CD4-positive, alpha-beta T cell treated with Interleukin-17A for 1 hour (primary cell): ENCODE data around the gene REEP6.
"Not testable (repeated sequence)": the region's sequence is repeated elsewhere in the genome, so short reads cannot be mapped to it uniquely, and the experiment has no call there.

ENCODE experiments used
- DNase-seq: peaks from one replicate; pipeline ENCODE4 v3.0.0-alpha.2; 2020

Gene REEP6

DNA sequence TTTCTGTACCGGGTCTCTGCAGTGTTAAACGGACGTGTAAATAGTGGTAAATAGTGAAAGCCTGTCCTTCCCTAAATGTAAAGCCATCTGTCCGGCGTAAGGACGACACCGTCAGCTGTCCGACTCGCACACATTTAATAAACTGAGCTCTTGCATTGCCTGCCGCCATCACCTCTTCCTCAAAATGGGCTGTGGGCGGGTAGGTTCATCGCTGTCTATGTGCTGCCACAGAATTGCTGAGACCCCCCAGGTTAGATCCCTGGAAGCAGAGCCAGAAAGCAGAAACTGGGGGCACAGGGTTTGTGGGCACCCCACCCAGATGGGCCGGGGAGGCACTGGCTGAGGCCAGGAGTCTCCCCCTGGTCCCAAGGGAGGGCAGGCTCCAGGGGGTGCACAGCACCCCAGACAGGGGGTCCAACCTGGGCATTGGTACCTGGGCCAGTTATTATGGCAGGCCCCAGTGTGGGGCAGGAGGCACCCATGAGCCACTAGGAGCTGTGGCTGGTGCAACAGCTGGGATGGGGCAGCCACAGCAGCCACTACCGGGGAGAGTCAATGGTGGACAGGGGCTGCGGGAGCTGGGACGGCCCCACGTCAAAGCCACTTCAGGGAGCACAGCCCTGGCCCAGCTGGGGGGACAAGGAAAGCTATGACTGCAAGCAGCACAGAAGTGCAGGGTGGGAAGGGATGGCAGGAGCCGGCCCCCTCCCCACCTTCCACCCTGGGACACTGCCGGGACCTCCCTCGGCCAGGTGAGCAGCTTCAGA, 17.7 kb upstream of the REEP6 start:
- no peak for DNase-seq

DNA sequence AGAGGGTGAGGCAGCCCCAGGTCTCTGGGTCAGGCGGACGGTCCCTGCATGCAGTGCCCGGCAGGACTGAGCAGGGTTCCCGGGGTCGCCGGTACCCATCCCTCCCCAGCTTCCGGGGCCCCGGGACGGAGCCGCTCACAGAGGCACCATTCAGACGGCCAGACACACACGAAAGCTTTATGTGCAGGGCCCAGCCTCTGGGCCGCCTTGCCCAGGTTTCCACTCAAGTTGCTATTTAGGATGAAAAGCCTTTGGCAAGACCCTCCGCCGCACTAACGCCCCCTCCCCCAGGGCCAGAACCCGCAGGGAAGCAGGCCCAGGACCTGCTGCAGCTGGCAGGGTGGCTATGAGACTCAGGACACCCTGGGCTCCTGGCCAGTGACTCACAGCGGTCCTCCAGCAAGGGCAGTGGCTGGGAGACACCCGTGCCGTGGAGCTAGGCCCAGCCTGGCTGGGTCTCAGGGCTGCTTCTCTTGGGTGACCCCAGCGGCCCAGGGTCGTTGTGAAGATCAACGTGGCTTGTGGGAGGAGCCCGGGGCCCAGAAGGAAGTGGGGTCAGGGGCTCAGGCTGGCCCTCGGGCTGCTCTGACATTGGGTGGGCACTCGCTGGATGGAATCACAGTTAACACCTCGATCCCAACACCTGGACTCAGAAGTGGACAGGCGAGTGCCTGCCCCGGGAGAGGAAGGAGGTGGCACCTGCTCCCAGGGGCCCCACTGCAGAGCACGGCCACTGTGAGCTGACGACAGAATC, 16.8 kb upstream of the REEP6 start:
- no peak for DNase-seq

DNA sequence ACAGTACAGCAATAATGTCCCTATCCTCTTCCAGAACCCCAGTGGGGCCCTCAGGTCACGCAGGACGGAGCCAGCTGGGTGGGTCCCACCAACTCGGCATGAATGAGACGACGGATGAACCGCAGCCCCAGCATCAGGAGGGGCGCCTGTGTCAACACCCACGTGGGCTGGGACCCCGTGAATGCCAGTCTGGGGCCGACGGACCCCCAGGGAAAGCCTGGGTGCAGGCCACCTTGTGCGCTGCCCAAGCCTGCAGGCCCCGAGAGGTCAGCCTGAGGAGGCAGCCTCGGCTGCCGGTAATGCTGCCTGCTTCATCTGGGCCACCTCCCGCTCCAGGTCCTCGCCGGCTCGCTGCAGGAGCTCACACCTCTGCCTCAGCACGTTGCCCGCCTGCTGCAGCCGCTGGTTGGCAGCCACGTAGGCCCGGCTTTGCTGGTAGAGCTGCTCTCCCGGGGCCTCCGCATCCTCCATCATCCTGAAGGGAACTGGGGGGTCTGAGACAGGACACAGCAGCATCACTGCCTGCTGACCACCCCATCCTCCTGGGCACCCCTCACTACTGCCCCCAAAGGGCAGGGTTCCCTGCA, 16.1 kb upstream of the REEP6 start:
- DNase-seq: no peak

DNA sequence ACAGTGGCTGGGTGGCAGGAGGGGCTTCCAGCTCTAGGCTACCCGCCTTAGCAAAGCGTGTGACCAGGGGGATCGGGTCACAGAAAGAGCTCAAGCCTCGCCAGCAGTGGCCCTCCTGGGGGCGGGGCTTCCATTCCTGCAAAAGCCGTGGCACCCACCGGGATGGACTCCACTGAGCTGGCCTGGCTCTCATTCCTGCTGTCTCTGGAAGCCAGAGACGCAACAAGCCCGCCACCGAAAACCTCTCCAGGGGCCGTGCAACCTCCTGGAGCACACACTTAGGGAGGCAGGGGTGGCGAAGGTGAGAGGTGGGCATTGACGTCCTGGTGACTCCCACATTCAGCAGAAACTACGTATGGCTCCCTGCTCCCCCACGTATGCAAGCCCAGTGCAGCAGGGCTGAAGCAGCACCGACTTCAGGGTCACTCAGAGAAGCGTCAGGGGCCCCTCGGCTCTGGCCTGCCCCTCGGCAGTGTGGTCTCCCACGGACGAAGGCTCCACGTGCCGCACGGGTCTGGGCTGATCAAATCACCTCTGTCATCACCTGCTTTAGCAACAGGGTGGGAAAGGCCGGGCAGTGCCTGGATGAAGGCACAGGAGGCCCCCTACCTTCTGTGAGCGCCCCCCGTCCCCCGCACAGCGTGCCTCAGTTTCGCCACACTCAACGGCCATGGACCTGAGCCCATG, 15.1 kb upstream of the REEP6 start:
- no peak for DNase-seq

DNA sequence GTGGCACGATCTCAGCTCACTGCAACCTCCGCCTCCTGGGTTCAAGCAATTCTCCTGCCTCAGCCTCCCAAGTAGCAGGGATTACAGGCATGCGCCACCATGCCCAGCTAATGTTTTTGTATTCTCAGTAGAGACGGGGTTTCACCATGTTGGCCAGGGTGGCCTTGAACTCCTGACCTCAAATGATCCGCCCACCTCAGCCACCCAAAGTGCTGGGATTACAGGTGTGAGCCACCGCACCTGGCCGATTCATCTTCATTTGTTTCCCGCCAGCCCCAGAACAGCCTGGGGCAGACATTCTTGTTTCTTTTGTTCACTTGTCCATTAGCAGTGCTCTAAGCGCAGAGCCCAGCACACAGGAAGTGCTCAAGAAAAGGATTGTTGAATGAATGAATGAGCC, 13.9 kb upstream of the REEP6 start:
- DNase-seq: not testable (repeated sequence)

DNA sequence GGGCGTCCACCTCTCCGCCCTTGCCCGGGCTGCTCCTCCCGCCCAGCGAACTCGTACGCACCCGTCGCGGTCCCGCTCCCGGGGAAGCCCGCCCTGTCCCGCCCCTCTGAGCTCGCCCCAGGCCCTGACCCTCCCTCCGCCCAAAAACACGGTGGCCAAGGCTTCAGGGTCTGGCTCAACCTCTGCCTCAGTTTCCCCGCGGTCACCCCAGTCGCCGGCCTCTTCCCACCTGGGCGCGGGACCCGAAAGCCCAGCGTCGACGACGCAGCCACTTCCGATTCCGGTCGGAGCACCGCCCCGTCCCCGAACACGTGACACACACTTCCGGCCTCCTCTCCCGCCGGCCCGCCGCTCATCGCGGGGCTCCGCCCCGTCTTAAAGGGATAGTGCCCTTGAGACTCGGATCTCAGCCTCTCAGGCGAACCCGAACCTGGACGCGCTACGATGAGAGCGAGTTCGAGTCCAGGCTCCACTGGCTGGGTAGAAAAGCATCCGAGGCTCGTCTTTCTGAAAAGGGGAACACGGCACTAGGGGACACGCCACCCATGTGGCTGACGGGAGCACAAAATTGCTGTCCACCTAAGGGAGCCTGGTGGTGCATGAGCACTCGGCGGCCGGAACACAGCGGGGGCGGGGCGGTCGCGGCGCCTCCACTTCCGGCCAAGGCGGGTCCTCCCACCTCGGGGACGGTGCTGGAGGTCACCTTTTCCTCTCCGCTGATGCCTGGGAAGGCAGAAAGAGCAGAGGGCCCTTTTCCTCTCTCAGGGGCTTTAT, 11.9 kb upstream of the REEP6 start, which contains the start of gene C19orf25:
C19orf25 (minus strand) TSS at position 282 of the 774 bp plus-strand sequence. CDS start 312 bp downstream, outside the sequence.
- DNase-seq: peak; percentile 92

DNA sequence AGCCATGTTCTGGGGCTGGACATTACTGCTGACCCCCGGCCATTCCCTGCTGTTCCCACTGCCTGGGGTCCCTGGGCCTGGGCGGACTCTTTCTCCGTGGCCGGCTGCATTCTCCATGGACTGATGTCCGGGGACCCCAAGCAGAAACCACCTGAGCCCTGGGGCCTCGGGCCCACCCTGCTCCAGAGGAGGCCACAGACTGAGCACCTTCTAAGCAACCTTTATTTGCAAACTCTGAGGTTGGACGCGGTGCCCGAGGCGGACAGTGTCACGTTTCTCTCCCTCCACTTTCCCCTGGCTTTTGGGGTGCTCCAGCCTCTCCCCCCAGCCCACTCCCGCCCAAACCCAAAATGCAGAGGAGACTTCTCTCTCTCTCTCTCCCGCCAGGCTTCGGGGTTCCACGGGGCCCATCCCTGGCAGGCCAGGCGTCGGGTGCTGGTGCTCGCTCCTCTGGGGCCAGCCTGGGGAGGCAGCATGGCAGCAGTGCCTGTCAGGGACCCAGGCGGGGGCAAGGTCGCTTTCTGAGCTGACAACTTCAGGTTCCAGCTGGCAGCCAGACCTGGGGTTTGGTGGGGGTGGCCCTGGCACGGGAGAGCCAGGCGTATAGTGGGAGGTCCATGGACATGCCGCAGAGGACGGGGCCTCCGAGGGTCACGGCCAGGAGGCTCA, 9.6 kb upstream of the REEP6 start:
- DNase-seq: no peak

DNA sequence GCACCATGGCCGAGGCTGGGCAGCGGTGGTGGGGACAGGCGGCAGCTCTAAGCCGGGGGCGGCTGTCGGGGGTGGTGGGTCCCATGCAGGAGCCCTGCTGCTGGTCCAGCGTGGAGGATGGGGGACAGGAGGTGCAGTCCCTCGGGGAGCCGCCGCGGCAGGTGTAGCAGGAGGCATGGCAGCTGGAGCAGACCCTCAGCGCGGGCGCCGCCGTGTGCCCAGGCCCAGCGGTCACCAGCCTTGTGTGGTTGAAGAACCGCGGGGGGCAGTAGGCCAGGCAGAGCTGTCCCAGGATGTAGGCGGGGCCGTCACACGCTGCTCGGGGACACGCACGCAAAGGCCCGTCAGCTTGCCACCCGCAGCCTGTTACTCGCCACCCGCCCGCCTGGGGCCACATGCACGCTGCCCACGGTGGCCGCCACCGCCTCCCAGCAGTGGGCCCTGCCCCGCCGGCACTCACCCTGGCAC, 9.1 kb upstream of the REEP6 start:
- no peak for DNase-seq

DNA sequence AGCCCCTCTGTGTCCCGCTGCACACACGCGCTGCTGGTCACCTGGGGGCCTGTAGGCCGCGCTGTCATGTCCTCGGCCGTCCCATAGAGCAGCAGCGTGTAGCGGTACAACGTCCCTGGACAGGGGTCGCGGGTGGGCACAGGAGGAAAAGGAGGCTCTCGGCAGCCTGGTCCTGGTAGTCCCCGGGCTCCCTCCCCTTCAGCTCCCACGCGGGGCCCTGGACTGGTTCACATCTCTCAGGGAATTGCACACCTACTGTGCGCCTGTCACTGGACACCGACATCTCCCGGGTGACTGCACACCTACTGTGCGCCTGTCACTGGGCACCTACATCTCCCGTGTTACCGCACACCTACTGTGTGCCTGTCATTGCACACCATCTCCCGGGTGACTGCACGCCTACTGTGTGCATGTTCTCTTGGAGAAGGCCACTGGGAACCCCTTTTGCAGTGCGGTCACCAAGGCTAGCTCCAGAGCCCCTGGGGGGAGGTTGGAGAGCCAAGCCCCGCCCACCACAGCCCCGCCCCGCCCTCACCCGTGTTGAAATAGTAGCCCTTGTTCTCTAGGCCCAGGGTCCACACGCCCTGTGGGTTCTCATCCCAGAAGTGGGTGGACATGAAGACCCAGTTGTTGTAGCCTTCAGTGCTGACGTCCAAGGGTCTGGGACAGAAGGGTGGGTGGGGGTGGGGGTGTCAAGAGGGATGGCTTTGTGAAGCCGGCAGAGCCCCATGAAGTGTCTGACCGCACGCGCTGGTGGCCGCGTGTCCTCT, 8.4 kb upstream of the REEP6 start:
- DNase-seq: no peak

DNA sequence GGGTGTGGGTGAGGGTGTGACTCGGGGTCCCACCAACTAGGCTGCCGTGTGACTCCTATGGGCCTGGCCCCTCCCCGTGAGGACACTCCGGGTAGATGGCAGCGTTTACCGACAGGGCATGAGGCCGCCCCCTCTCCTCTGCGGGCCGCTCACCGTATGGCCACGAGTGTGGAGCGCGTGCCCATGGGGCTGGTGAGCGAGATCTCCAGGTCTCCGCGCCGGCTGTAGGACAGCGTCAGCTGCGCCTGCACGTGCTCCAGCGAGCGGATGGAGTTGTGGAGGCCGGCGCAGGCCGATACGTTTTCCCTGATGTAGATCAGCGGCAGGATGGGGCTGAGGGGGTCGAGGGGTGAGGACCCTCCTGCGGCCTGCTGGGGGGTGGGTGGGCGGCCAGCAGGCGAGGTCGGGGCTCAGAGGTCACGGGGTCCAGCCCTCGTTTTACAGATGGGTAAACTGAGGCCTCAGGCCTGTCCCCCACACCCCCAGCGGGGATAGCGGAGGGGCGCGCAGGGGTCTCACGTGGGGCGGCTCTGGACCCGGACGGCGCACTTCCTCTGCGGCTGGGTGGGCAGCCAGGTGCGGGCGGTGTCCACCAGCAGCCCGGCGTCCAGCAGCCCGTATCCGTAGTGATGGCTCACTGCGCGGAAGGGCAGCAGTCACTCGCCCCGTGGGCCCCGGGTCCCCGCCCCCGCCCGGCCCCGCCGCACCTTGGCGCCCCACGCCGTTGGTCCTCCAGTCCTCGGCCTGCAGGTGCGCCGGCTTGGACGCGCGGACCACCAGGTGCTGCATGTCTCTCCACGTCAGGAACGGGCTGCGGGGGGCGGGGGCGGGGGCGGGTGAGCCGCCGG, 7.6 kb upstream of the REEP6 start:
- no peak for DNase-seq

DNA sequence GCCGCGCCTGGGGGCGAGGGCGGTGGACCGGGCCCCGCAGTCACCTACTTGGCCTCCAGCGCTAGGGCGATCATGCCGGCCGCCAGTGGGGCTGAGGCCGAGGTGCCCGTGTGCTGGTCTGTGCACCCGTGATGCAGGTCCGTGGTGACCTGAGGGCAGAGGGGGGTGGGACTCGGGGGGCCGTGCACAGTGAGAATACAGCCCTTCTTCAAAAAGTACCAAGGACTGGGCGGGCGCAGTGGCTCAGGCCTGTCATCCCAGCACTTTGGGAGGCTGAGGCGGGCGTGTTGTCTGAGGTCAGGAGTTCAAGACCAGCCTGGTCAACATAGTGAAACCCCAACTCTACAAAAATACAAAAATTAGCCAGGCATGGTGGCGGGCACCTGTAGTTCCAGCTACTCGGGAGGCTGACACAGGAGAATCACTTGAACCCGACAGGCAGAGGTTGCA, 7.0 kb upstream of the REEP6 start:
- no peak for DNase-seq

DNA sequence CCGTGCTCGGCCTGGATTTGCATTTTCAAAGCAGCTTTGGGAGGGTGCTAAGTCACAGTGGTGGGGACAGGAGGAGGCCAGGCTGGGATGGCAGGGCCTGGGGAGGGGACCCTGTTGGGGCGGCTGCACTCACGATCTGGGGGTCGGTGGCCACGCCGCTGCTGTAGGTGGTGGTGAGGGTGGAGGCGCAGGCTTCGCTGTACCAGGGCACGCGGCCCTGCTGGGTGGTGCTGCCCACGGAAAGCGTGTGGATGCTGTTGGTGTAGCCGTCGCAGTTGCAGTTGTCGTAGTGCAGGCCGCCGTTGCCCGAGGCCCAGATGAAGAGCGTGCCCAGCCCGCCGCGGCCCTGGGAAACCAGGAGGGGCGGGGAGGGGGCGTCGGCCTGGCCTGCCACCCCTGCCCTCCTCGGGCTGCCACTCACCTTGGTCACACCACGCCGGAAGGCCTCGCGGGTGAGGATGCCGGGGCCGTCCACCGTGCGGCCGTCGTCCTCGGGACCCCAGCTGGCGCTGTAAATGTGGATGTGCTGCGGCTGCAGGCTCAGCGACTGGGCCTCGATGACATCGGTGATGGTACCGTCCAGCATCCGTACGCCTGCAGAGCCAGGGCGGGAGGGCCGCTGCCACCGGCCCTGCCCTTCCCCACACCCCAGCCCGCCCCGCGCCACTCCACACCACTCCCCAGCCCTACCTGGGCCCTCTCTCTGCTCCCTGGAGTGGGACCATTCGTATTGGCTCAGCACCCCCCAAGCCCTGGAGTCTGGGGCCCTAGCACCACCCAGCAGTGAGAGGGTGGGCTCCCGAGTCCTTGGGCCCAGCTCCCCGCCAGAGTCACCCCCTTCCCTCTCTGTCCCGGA, 4.0 kb upstream of the REEP6 start:
- no peak for DNase-seq

DNA sequence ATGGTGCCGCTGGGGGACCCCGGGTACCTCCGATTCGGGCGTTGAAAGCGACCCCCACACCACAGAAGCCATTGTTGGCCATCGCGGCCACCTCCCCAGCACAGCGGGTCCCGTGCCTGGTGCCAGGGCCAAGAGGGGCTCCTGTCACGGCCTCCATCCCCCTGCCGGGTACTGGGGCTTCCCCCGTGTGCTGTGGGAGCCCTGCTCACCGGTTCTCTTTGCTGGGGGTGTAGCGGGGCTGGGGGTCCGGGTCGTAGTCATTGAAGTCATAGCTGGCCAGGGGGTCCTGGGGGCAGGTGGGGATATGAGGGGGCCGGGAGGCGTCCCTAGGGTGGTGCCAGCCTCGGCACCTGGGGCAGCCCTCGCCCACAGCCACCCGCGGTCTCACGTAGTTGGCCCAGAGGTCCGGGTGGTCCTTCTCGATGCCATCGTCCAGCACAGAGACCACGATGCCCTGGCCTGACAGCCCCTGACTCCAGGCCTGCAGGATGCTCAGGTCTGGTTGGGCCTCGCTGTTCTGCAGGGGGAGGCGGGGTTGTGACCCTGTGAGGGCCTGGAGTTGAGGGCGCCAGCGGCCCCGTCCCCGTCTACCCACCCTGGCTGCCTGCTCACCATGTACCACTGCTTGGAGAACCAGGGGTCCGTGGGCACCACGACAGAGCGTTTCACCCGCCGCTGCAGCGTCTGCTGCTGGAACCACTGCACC, 3.3 kb upstream of the REEP6 start:
- no peak for DNase-seq

DNA sequence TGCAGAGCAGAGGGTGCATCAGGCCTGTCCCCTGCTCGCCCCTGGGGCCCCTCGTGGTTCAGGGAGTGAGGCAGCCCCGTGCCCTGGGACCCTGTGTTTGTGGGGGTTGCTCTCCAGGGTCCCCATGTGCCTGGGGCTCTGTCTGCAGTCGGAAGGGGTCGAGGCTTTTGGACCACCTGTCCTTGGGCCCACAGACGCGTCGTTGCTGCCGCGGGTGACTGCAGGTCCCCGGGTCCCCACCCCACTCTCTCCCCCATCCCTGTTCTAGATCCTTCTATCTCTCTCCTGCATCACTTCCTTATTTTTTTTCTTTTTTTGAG, 2.7 kb upstream of the REEP6 start:
- no peak for DNase-seq

DNA sequence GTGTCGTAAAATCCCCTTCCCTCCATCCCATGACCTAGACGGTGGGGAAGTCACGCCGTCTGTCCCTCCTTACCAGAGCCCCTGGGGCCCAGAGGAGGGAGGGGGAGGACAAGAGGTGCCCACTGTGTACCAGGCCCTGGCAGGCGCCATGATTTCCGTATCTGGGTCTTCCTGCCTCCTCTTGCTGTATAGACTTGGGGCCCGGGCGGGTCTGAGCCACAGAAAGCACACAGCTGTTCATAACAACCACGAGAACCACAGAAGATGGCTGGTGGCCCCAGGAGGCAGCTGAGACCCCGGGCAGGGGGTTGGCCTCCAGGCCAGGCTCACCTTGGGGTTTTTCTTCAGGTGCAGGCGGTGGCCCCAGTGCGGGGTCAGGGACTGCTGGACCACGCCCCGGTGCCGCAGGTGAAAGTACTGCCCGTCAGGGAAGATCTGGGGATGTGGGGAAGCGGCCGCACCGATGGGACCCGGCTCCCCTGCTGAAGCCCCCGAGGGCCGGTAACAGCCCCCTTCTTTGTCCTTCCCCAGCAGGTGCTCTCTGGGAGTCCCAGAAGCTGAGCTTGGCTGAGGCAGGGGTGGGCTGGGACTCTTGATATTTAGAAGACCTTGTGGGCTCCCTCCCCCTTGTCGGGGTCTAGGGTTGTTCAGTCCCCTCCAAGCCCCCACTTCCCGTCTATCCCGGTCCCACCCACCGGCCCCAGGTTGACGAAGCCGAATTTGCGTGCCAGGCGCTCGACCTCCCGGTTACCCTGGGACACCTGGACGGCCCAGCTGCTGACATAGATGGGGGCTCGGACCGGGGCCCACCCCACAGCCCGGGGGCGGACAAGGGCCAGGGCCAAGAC, 1.3 kb upstream of the REEP6 start:
- DNase-seq: no peak

DNA sequence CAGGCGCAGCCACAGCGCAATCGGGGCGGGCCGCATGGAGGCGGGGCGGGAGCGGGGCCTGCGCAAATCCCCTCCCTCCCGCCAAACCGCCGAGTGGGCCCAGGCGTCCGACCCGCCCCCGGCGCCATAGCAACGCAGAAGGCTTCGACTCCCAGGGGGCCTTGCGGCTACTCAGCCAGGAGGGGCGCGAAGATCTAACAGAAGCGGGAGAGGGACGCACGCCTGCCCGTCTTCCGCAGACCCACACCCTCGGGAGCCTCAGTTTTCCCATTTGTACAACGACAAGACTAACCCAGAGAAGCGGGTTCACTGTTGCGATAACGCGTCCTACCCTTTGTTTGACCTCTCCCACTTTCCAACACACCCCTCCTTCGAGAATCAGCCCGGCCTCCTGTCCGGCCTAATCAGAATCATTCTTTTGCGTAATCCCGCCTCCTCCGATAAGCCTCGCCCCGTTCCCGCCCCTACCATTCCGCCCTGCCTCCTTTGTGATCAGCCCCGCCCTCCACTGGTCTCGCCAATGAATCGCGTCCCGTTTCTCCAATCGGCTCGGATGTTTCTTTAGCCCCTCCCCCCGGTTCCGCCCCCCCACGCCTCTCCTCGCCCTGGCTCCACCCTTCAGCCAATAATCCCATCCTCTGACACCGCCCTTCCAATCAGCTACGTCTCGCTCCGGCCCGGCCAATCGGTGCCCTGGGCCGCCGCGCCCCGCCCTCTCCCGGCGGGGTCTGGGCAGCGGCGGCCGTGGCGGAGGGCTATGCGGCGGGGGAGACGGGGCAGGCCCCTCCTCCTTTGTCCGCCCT, 469 bp upstream of the REEP6 start, which contains the start of gene PCSK4:
PCSK4 (minus strand) TSS at position 40 of the 803 bp plus-strand sequence; CDS start at position 36, 4 bp downstream.
- DNase-seq: peak; percentile 99

DNA sequence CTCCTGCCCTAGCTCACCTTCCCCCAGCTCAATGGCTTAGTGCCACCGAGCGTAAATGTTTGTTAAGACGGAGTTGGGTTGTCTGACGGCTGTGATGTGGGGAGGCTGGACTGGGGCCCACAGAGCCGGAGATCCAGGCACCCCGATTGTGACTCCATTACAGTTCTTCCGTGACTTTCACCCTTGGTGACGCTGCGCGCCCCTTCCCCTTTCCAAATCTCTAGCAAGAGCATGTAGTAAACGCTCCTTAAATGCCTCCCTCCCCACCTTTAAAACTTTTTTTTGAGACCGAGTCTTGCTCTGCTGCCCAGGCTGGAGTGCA, 829 bp downstream of the REEP6 start:
- DNase-seq: no peak
